ENCODE measurements around the gene RGS4. TPM values are rescaled to one million over a fixed set of nuclear protein-coding genes. Genes with fewer than 3 reads are reported as not detected.
"Not testable (repeated sequence)": the region's sequence is repeated elsewhere in the genome, so short reads cannot be mapped to it uniquely, and the experiment has no call there.

The RGS4 gene
- total RNA-seq, 1 experiment from 2014 or later = not detected

- H4K20me1 ChIP-seq (ENCODE audit: insufficient read depth) = no peaks in the 10 kb centered on the region
- H3K79me2 ChIP-seq (ENCODE audit: low read depth) = no peaks in the 10 kb centered on the region
- ChIA-PET CTCF (no interaction called here), POLR2A (ENCODE audit: unreplicated experiment) (no interaction called here)
- no TSS peak for BruUV-seq (replicated peaks)
- H3K36me3 ChIP-seq (ENCODE audit: low read depth) = no peaks in the 10 kb centered on the region
- H3K4me2 ChIP-seq = no peak overlapping the region
- no peak overlapping the region for H3K27ac ChIP-seq
- no peaks in the 10 kb centered on the region for H3K9me2 ChIP-seq (ENCODE audit: insufficient read depth)
- no peaks in the 10 kb centered on the region for H3K9me3 ChIP-seq (ENCODE audit: insufficient read depth, low read depth)
- peaks cover 26% of the 10 kb centered on the region for H3K4me1 ChIP-seq (replicated peaks; ENCODE audit: insufficient read depth)
- no peaks in the 10 kb centered on the region for H3K27me3 ChIP-seq (ENCODE audit: insufficient read depth, low read depth)
- DNase-seq = no peak
- intact Hi-C loops (cut with micrococcal nuclease; ENCODE audit: unreplicated experiment) = no loop called here
- H3K4me3 ChIP-seq = no peak overlapping the region
- no peak for TF ChIP-seq CTCF (conservative IDR thresholded peaks at IDR 0.05)
- no peak for TF ChIP-seq EZH2 (IDR thresholded peaks at IDR 0.05; ENCODE audit: low read depth)
- no peaks in the 10 kb centered on the region; the same call in 1 of the 2 replicates for H3F3A ChIP-seq (ENCODE audit: insufficient read depth, low read depth)
- H2AFZ ChIP-seq = no peak overlapping the region
Observed at GRCh38 chr1:163084330-163084729, 15.2 kb downstream of the RGS4 start.

DNA sequence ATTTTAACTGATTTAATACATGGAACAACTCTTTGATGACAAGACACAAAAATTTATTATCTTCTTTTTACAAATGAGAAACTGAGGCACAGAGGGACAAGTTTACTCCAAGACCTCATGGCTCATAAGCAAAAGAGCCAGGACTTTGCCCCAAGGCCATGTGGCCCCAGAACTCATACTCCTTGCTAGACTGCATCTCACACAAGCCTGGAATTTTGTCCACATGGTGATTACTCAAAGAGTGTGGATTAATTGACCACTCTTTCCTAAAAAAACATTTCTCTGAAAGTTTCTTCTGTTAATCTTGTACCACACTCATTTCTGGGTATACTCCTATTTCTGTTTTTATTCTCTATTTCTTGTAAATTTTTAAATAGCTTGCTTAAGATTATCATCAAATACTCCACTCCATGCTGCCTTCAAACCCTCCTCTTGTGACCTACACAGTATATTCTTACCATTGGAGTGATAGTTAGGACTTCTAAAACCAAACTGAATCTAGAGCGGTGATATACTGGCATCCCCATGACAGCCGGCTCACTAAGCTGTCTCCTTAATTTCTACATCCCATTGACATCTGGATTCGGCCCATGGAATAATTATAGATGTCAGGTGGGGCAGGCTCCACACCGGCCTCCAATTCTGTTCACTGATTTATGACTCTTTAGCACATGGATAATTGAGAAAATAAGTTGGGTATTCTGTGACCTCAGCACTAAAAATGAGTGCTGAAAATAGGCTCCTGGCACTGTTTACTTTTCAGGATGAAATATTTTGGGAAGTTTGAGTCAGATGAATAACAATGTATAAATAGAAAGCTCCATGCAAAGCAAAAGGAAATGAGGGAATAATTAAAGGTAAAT, 16.1 kb downstream of the RGS4 start:
- H3K36me3 ChIP-seq (ENCODE audit: low read depth) = no peaks in the 10 kb centered on the region
- POLR2A ChIA-PET (ENCODE audit: unreplicated experiment) = no interaction called here
- no peak overlapping the region for H3K4me3 ChIP-seq
- no peaks in the 10 kb centered on the region; the same call in 1 of the 2 replicates for H3F3A ChIP-seq (ENCODE audit: insufficient read depth, low read depth)
- no peaks in the 10 kb centered on the region for H3K9me3 ChIP-seq (ENCODE audit: insufficient read depth, low read depth)
- no peak for DNase-seq
- H3K9me2 ChIP-seq (ENCODE audit: insufficient read depth) = no peaks in the 10 kb centered on the region
- intact Hi-C loops (cut with micrococcal nuclease; ENCODE audit: unreplicated experiment) = no loop called here
- no peak overlapping the region for H2AFZ ChIP-seq
- no peaks in the 10 kb centered on the region for H3K27me3 ChIP-seq (ENCODE audit: insufficient read depth, low read depth)
- peak overlapping the region; percentile 7; the same call in 1 of the 2 replicates for H3K27ac ChIP-seq
- H3K79me2 ChIP-seq (ENCODE audit: low read depth) = no peaks in the 10 kb centered on the region
- peak overlapping the region; percentile 36 for H3K4me2 ChIP-seq
- H3K4me1 ChIP-seq (replicated peaks; ENCODE audit: insufficient read depth) = peaks cover 26% of the 10 kb centered on the region
- CTCF ChIA-PET = no interaction called here
- no TSS peak for BruUV-seq (replicated peaks)
- no peak for TF ChIP-seq CTCF (conservative IDR thresholded peaks at IDR 0.05)
- no peak for TF ChIP-seq EZH2 (IDR thresholded peaks at IDR 0.05; ENCODE audit: low read depth)
- H4K20me1 ChIP-seq (ENCODE audit: insufficient read depth) = no peaks in the 10 kb centered on the region

GRCh38 chr1:163085904-163086268, 16.7 kb downstream of the RGS4 start:
- Histone ChIP-seq H3K27me3 (ENCODE audit: insufficient read depth, low read depth) (no peaks in the 10 kb centered on the region), H3K36me3 (ENCODE audit: low read depth) (no peaks in the 10 kb centered on the region), H3K79me2 (ENCODE audit: low read depth) (no peaks in the 10 kb centered on the region), H3K9me2 (ENCODE audit: insufficient read depth) (no peaks in the 10 kb centered on the region), H3K4me2 (peak overlapping the region; percentile 36), H3K4me1 (replicated peaks; ENCODE audit: insufficient read depth) (peaks cover 26% of the 10 kb centered on the region), H3K27ac (peak overlapping the region; percentile 7; the same call in 1 of the 2 replicates), H4K20me1 (ENCODE audit: insufficient read depth) (no peaks in the 10 kb centered on the region), H2AFZ (peak overlapping the region; percentile 26; the same call in 1 of the 2 replicates), H3K4me3 (no peak overlapping the region), H3F3A (ENCODE audit: insufficient read depth, low read depth) (no peaks in the 10 kb centered on the region; the same call in 1 of the 2 replicates), H3K9me3 (ENCODE audit: insufficient read depth, low read depth) (no peaks in the 10 kb centered on the region)
- POLR2A ChIA-PET (ENCODE audit: unreplicated experiment) = no interaction called here
- CTCF ChIA-PET = no interaction called here
- BruUV-seq (replicated peaks) = no TSS peak
- no peak for DNase-seq
- TF ChIP-seq CTCF (conservative IDR thresholded peaks at IDR 0.05) (no peak), EZH2 (IDR thresholded peaks at IDR 0.05; ENCODE audit: low read depth) (no peak)
- intact Hi-C loops (cut with micrococcal nuclease; ENCODE audit: unreplicated experiment) = no loop called here

- H3F3A ChIP-seq (ENCODE audit: insufficient read depth, low read depth); H2AFZ ChIP-seq; DNase-seq; H3K36me3 ChIP-seq (ENCODE audit: low read depth); H3K9me3 ChIP-seq (ENCODE audit: insufficient read depth, low read depth); POLR2A ChIA-PET (ENCODE audit: unreplicated experiment); BruUV-seq (replicated peaks); H3K79me2 ChIP-seq (ENCODE audit: low read depth); H3K4me3 ChIP-seq; H3K27me3 ChIP-seq (ENCODE audit: insufficient read depth, low read depth); H3K27ac ChIP-seq; H3K9me2 ChIP-seq (ENCODE audit: insufficient read depth); H3K4me2 ChIP-seq; intact Hi-C loops (cut with micrococcal nuclease; ENCODE audit: unreplicated experiment); H4K20me1 ChIP-seq (ENCODE audit: insufficient read depth): not testable (repeated sequence)
- CTCF ChIA-PET = interaction anchor here (0.6 kb wide), 1 partner anchor 18 kb away, joined by 18 read pairs; no protein-coding TSS in a partner anchor
- H3K4me1 ChIP-seq (replicated peaks; ENCODE audit: insufficient read depth) = peaks cover 19% of the 10 kb centered on the region
Observed at GRCh38 chr1:163089117-163089516, 20.0 kb downstream of the RGS4 start.
